GM19372 (cell line): ENCODE measurements around the gene GRIN2A.
"Not testable (repeated sequence)": the region's sequence is repeated elsewhere in the genome, so short reads cannot be mapped to it uniquely, and the experiment has no call there.

Experiments used
- ATAC-seq: cut with Tn5 transposase; IDR thresholded peaks from one replicate; pipeline ENCODE4 v1.9.1; 2021; ENCODE audit warnings: mild to moderate bottlenecking, low read depth, moderate library complexity; ENCODE audit not compliant: unreplicated experiment

GRIN2A gene

DNA sequence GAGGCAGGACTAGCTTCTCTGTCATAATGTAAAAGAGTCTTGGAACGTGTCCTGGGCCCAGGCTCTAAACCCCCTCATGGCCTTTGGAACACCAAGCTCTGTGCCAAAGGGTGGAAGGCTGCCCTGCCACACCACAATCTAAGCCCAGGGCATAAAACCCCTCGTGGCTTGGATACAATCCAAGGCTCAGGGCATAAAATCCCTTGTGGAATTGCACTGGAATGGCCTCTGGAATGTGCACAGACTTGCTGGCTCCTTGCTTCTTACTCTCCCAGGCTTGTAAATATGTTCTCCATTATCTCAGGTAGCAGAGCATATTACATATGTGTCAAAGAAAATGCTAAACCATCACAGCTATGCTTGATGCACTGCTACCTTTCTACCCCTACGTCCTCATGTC lies 306.2 kb downstream of the GRIN2A start:
- ATAC-seq = not testable (repeated sequence)

DNA sequence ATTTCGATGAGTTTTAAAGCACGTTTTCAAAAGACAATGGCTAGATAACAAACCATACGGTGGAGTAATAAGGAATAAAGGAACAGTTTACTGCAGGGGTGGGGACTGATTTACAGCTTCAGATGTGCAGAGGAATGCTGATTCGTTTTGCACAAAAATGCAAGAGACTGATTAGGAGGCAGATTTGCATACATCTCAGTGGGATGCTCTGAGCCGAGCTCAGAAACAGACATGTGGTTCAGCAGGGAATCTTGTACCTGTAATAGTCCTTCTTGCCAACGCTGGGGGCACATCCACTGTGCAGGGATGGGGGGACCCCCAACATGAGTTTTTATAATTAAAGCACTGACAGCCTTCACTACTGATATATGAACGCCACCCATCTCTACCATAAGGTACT lies 308.0 kb downstream of the GRIN2A start:
- ATAC-seq = no peak

DNA sequence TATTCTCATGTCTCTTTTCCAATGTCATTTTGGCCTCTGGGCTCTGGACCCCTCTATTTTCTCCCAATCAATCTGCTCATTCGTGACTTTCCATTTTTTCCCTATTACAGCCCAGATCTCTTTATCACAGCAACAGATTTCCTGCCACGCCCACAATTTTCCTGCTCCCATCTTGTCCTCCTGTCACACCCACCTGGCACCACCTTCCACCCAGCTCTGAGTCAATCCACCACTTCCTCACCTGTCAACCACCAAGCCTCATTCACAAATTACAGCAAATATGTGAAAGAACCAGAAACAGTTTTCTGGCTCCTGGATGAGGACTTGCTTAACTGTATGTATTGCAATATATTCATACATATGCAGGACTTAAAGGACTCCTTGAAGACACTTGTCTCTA lies 311.3 kb downstream of the GRIN2A start:
- ATAC-seq = no peak

DNA sequence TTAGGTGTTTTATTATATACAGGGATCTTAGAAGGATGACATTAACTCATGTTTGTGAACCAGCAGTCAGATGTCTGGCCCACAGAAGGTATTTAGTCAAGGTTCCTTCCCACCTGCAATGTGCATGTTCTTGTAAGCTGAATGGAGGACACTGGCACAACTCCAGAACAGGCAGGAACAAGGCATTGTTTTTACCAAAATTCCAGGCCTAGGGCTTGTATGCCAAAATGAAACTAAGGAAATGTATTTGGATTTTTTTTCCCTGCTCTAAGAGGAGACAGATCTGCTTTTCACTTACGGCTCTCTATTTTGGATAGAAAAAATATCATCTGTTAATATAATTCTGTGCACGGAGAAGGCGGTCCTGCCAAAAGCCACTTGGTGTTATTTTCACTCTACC lies 312.5 kb downstream of the GRIN2A start:
- ATAC-seq = no peak

DNA sequence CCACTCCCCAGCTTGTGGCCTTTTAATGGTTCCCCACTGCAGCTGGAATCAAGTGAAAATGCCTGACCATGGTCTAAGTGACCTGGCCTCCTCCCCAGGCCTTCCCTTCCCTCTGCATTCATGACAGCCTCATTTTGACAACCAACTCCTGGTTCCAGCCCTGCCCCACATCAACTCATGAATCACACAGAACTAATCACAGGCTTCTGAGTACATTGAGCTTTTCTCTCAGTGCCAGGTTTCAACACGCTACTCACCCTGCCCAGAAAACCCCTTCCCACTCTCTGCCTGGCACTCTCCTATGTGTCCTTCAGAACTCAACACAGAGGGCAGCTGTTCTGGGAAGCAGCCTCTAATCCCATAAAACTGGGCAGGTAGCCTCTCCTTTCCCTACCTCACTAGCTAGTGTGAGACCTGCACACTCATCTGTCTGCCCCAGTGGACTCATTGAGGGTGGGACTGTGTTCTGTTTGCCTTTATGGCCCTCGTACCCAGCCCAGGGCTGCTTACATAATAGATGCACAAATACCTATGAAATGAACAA lies 313.6 kb downstream of the GRIN2A start:
- ATAC-seq = no peak

DNA sequence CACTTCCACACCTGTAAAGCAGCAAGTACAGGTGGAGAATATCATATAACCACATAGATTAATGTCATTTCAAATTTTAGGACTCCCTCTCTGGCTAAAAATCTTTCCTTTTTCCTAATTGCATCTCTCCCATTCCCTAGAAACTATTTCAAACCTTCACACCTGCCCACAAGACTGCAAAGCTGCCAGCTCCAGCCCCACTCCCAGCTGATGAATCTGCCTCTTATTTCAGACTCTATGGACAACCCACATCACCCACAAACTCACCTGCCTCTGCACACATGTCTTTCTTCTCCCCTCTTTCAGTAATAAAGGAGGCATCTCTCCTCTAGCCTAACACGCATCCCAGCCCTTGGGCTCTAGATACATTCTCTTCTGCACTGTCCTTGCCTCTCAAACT lies 315.1 kb downstream of the GRIN2A start:
- no peak for ATAC-seq

DNA sequence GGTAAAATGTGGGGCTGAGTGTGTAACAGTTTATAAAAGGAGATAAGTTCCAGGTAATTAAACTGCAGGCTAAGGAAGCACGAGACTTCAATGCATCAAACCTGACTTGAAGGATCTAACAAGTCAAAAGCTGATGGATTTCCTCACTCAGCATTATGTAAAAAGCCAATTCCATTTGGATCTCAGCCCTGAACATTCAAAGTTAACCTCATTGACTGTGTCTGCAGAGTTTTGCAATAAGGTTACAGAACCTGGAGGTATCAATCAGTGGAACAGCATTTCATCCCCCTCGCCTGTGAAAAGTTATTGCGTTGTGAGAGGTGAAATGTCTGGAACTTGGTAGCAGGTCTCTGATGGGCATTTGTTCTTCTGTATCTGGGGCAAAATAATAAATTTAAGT lies 317.8 kb downstream of the GRIN2A start:
- no peak for ATAC-seq

DNA sequence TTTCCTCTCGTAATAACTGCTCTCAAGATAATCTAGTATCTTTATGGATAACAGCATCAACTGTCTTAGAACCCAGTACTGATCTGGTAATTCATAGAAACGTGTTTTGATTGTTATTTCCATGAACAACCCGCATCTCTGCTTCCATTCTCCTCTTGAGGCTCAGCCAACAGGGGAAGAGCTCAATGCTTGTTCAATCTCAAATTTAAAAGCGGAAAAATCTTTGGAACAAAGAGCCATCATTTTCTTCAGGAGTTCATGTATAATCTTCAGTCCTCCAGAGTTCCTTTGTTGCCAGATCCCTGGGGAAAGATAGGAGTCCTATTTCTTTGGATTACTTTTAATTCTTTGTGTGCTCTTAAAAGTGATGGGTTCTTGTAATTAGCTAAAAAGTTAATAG lies 319.9 kb downstream of the GRIN2A start:
- no peak for ATAC-seq

DNA sequence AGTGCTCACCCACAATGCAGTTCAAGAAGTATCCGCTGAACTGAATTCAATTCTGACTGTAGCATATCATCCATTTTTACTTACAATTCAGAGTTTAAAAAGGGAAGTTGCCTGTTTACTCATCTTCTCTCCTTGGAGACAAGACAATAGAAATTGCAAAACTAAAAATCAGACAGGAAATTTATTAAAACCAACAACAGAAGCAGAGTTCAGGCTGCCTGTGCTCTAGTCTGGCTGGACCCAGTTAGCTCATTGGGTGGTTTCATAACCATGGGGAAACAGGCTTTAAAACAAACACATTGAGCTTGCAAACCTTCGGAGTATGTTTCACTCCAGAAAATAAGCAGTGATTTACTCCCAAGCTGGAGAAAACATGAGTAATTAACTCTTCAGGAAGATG lies 321.4 kb downstream of the GRIN2A start:
- no peak for ATAC-seq

DNA sequence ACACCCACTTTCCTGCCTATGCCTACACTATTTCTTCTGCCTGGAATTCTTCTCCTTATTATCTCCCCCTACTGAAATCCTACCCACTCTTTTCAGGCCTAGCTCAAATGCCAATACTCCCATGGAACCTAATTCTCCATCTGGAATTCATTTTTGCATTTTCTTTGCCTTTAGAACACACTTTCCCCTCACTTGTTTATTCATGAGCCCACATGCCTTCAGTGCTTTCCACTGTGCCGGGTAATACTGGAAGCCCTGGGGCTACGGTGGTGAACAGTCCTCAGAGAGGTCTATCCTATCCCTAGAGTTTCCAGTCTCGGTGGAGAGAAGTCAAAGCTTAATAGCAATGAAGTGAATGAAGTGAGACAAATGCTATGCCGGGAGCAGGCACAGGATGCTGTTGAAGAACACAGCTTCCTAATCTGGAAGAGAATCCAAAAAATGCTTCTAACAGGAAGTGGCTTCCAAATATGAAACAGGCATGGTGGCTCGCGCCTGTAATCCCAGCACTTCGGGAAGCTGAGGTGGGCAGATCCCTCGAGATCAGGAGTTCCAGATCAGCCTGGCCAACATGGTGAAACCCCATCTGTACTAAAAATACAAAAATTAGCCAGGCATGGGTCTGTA lies 322.4 kb downstream of the GRIN2A start:
- no peak for ATAC-seq

DNA sequence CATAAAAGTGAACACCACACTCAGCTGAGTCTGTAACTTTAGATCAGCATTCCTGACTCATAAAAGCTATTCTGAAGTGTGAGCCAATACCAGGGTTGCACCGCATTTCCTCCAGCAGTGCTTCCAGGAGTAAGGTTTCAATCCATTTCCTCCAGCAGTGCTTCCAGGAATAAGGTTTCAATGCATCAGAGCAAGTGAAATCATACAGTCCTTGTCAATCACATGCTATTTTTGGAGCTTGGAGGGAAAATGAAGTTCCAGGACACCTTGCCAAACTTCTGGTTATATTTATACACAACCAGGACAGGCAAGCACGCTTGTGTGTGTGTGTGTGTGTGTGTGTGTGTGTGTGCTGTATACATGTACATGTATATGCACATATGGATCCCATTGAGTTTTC lies 327.6 kb downstream of the GRIN2A start:
- ATAC-seq = no peak

DNA sequence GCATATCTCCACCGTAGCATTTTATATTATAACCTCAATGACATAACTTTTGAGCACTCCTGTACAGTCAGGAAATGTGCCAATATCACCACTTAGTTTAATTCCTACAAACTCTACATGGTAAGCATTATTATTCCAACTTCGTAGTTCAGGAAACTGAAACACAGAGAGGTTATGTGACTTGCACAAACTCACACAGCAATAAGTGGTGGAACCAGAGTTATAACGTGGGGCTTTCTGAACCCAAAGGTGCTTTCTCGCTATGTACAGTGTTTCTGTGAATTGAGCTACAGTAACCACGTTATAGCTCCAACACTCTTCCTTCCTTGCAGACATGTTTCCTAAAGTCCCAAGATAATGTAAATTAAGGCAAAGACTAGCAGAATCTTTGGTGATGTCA lies 330.2 kb downstream of the GRIN2A start:
- no peak for ATAC-seq

DNA sequence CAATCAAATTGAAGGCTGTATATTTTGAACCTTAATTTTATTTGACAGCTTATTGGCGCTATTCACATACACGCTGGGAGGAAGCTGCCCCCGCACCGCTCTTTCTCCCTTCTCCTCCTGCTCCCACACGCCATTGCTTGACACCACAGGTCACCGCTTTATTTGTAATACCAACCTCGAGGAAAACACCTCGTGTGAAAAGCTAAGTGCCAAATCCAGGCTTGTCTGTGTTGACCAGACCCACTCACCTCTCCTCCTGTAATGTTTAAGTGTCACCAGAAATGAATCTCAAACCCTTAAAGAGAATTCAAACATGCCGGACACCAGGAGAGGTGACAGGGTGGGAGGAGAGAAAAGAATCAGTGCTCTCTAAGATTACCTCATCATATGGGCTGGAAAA lies 331.4 kb downstream of the GRIN2A start:
- no peak for ATAC-seq

DNA sequence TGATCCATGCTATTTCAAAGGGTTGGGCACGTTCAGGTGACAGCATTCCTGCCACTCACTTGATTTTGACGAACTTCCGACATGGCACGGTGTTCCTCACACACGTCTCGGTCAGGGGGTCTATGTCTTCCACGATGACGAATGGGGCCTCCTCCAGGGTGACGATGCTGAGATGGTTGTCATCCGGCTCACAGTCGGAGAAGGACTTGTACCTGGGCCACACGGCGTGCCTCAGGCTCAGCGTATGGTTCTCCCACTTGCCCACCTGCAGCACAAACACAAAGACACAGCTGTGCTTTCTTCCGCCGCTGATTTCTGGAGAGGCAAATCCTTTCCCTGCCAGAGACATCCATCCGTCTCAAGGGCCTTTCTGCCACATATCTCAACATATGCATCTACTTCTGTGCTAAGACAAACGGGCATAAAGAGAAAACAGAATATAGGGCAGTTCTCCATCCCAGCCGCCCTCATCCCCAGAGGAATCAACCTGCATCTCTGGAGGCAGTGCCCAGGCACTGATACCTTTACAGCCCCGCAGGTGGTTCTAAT lies 332.5 kb downstream of the GRIN2A start:
- no peak for ATAC-seq

DNA sequence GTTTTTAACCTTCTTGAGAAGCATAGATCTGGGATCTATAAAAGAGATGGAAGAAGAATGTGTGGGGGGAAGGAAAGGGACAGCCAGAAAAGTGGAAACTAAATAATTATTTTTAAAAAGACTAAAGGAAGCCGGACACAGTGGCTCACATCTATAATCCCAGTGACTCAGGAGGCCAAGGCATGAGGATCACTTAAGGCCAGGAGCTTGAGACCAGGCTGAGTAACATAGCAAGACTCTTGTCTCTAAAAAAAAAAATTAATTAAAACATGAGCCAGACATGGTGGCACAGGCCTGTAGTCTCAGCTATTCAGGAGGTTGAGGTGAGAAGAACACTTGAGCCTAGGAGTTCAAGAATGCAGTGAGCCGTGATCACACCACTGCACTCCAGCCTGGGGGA lies 335.1 kb downstream of the GRIN2A start:
- no peak for ATAC-seq

DNA sequence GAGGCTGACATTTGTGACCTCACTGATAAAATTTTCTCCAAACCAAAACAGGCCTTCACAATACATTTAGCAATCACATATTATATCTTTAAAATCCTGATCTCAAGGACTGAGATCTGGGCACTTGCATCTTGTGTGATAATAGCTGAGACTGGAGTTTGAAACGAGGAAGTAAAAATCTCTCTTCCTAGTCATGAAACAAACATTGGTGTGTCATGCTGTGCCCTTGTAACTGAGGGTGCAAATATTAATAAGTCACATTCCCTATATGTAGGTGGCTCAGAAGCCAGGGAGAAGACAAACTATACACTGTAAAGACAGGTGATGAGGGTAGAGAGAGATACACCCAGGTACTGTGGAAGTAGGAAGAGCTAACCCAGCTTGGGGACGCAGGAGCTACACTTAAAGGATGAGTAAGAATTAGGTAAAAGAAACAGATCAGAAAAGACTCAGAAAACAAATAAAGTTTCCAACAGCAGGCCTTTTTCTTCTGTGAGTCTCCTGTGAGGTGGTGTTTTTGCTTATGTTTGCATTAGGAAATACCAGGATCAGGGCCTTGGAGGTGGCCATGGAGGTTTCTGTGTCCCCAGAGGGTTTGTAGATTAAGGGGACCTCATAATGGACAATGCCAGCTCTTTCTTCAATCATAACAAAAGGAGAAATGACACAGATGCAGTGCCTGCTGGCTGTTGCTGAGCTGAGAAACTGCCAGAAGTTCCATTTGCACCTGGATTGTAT lies 335.7 kb downstream of the GRIN2A start:
- no peak for ATAC-seq

DNA sequence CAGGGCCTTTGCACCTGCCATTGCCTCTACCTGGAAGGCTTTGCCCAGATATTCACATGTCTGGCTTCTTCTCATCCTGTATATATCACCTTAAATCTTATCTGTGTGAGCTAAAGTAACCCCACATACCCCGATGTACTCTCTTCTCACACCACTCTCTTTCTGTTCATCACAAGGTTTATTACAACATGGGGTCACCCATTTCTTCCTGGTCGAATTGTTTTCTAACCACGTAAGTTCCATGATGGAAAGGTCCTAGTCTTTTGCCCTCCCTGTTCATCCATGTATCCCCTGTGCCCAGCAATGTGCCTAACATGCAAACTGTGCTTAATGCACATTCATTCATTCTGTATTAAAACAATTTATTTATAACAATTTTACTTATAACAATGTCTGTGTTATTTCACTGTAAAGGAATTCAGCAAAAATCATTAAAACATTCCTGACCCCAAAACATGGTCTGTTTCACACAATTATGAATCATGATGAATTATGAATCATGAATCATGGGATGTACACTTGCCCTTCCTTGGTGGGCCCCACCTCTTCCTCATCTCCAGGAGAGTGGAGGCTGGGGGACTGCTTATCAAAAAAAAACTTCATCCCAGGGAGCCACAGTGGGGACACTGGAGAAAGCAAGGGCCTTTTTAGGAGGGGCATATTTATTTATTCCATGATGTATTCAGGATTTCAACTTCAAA lies 336.4 kb downstream of the GRIN2A start:
- ATAC-seq = no peak

DNA sequence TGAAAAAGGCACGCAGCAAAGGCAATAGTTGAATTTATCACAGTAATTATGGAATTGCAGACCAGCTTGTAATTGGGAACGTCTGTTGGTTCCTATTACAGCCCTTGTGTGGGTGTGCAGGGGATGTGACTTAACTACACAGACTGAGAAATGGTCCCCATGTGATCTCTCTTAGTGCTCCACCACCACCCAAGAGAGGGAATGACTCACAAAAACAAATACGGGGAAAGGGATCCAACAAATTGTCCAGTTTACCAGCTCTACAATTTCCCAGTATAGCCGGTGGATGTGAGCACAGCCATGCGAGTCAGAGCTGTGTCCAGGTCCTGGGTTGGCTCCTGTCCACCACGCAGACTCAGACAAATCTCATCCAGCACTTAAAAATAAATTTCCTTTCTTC lies 337.9 kb downstream of the GRIN2A start:
- ATAC-seq = no peak

DNA sequence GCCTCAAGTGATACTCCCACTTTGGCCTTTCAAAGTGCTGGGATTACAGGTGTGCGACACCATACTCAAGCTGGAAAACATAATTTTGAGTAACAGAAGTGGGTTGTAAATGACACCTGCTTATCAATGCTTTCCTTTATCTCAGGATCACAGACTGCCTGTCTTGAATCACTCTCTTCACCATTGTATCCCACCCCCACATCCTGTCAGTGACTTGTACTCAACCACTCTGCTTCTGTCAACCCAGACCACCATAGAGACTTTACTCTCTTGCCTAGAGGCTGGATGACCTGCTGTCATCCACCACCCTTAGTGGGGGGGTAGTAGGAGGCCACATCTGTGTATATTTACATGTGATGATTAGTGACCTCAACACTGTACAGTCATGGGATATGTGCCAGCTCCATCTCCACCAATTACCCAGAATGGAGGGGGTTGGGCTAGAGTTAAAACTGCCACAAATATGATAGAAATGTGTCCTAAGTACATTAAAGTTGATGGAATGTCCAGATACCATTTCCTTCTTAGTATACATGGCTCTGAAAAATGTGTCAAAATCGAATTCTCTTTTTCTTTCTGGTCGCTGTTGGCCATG lies 338.7 kb downstream of the GRIN2A start:
- ATAC-seq = no peak

DNA sequence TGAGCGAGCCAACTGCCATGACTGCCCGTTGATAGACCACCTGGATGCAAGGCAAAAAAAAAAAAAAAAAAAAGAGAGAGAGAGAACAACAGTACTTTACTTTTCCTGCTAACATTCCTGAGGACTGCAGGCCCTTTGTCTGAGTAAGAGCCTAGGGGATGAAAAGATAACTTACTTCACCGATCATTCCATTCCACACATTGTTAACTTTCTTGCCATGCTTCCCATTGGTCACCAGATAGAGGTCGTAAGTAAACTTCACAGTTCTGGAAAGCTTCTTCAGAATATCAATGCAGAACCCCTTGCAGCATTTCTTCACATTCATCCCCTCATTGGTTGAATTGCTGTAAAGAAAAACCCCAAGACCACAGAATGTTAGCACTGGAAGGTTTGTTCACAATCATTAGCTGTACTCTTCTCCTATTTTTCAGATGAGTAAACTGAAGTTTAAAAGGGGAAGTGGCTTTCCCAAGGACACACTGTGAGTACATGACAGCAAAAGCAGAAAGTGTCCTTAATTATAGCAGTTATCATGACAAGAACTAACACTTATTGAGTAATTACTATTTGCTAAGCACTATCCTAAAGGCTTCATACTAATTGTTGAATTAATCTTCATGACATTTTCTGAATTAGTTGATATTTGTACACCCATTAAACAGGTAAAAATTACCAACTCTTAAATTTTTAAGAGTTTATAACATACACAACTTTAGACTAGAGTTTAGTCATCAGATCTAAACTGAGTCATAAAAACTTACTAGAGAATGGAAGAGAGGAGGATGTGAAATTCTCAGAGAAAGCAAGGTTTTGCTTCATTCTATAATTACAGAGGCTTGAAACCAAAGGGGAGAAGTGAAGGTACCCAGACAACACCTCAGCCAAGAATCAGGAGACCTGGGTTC lies 341.2 kb downstream of the GRIN2A start:
- ATAC-seq = no peak
